Stimulated activated CD4-positive, alpha-beta T cell treated with anti-CD3 and anti-CD28 coated beads, Interleukin-2, amount 100 ng/mL, for 4 hours (primary cell): Measurements from ENCODE around the gene AGMO.
"Not testable (repeated sequence)": the region's sequence is repeated elsewhere in the genome, so short reads cannot be mapped to it uniquely, and the experiment has no call there.

Experiments used
- DNase-seq: peaks from one replicate; pipeline ENCODE4 v3.0.0-alpha.2; 2020; ENCODE audit warnings: low read depth

The AGMO gene

DNA sequence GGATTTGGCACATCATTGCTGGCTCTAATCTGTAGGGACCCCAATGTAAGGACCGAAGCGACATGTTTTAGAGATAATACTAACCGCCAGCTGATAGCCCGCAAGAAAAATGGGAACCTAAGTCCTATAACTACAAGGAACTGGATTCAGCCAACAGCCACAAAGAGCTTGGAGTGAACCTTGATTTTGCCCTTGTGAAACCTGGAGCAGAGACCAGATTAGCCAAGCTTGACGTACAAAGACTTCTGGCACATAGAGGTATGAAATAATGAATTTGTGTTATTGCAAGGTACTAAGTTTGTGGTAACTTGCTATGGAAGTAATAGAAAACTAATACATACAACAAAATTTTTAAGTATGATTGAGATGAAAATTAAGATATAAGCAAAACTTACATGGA lies 246.9 kb downstream of the AGMO start:
- no peak for DNase-seq

DNA sequence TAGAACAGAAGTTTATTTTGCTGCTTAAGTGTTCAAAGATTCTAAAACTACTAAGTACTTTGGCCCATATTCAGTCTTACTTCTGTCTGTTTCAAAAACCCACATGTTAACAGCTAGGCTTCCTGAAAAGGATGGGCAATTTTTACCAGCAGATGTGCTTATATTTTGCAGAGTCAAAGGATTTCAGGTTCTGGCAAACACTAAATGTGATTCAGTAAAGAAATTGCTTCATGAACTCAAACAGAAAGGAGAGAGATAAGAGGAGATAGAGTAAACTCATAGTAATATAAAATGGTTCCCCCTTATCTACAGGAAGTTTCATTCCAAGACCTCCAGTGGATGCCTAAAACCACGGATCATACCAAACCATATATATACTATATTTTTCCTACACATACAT lies 248.5 kb downstream of the AGMO start:
- DNase-seq, result no peak

DNA sequence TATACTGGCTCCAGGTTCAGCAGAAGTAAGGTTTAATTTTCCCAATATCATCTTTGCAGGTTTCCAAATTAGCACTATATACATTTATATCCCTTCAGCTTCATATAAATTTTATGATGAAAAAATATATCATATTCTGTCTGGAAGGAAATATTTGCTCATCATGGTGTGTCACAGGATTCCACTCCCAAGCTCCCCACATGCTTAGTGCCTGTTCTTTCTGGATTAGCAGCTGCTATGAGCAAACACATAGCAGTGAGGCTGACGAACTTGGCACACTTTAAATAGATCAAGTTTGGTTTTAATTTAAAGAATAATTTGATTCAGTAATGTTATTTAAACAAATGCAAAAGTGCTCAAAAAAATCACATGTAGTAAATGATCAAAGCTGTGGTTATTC lies 251.9 kb downstream of the AGMO start:
- no peak for DNase-seq

DNA sequence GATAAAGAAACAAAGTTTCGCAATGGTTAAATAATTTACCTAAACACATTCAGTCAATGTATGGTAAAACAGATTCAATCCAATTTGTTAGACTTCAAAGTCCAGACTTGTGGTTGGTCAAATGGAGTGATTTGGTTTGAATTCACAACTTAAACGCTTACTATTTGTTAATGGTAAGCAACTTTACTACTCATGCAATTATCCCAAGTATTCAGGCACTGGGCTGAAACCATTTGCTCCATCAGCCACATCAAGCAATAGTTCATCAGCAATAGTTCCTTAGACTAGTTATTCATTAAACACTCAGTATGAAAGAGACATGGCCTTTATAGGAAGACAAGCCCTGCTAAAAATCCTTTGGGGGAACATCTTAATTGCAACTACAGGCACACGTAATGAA lies 253.0 kb downstream of the AGMO start:
- DNase-seq, result no peak

DNA sequence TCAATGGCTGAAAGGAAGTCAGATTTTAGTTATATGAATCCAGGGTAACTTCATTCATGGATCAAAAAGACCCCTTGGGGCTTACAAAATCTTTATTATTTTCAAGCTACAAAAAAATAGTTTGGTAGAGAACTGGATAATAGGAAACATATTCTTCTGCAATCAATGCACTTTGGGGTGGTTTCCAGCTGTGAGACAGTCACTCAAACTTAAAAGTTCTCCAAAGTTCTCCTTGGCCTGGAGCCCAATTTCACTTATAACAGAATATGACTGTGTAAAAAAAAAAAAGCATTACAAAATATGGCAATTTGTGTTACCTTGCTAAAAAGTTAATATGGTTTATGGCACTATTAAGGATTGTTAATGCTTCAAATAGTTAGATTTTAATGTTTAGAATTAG lies 255.5 kb downstream of the AGMO start:
- DNase-seq, result no peak

DNA sequence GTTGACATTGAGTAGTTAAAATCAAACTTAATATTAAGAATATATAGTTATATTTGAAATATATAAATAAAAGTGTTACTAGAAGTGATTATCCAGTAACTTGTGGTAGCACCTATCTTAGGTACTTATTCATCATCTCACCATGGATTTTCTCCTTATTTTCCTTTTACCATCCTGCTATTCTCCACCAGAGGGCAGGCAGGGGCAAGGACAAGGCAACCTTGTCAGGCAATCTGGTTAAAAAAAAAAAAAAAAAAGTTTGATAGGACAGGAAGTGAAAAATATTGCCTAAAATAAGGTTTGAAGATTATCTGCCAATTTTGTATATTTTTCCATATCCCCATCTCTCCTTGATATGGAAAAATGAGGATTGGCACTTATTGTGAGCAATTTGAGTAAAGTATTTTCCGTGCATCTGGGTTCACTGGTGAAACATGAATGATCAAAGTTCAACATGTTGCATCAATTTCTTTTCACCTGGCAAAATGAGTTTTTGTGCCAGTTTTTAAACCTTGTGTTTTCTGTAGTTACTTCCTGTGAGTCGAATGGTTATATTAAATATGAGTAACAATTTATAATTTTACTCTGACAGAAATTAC lies 256.7 kb downstream of the AGMO start:
- DNase-seq, result no peak

DNA sequence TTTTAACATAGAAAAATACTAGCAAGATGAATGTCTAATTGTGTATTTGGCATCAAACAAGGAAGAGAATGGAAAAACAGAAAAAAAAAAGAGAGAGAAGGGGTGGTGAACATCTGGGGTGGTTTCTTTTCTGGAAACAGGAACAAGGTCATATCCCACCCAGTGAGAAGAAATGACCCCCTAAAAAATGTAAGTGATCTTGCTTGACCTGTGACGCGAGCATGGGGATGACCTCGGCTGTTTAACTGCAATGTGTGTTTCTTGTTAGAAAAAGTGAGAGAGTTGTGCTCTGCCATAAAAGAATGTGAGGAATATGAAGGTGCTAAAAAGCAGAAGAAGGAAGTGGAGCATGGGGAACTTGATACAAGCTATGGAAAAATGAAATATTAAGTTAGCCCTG lies 258.5 kb downstream of the AGMO start:
- no peak for DNase-seq

DNA sequence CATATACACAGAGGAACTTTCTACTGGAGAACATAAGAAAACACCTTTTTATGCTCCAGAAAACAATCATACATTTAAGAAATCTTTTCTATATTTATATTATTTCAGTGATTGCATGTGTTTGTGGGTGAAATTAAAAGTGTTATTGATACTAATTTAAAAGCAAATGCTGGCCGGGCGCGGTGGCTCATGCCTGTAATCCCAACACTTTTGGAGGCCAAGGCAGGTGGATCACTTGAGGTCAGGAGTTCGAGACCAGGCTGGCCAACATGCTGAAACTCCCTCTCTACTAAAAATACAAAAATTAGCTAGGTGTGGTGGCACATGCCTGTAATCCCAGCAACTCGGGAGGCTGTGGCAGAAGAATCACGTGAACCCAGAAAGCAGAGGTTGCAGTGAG lies 260.8 kb downstream of the AGMO start:
- not testable (repeated sequence) for DNase-seq

DNA sequence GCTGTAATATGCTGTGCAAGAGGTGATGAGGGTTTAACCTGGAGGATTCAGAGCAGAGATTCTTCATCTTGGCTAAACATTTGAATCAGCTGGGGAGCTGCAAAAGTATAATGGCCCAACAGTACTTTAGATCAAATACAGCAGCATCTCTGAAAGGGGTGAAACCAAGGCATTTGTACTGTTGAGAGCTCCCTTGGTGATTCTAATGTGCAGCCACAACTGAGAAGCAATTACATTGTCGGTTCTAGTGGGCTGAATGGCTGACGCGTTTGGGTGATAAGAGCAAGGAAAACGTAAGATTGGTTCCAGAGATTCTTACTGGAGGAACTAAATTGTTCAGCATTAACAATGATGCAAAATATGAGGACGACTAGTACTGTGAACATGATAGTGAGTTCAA lies 269.7 kb downstream of the AGMO start:
- DNase-seq, result no peak

DNA sequence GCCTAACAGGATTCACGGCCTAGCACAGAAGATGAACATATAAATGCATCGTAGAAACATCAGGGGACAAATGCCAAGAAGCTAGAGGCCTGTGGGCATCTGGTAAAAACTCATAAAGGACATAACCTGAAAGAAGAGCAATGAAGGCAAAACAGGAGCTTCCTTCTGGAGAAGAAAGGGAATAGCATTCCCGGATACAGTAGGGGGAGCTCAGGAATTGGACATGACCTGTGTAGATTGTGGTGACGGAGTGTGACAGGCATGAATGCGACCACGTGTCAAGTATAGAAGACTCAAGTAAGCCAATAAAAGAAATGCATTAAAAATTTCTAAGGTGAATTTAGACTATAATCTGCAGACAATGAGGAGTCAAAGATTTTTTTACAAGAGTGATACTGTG lies 270.1 kb downstream of the AGMO start:
- no peak for DNase-seq

DNA sequence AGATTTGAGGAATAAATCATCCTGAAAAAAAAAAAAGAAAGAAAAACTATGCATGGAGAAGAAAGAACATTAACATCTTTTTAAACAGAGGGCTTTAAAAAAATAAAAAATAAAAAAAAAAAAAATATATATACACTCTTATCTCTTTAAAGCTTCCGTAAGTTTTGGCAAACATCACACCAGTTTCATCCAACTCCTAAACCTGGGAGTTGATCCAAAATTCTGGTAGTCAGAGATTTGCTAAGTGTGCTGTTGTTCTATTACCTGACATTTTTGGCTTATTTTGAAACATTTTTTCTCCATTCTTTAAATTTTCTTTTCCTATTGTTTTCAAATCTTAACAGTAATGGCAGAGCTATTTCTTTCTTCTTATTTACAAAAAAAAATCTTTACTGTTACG lies 273.1 kb downstream of the AGMO start:
- no peak for DNase-seq

DNA sequence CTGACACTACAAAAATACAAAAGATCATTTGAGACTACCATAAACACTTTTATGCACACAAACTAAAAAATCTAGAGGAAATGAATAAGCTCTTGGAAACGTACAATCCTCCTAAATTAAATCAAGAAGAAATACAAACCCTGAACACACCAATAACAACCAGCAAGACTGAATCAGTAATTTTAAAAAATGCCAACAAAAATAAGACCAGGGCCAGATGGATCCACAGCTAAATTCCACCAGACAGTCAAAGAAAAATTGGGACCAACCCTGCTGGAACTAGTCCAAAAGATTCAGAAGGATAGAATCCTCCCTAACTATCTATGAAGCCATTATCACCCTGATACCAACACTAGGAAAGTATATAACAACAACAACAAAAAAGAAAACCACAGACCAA lies 277.4 kb downstream of the AGMO start:
- DNase-seq, result no peak

DNA sequence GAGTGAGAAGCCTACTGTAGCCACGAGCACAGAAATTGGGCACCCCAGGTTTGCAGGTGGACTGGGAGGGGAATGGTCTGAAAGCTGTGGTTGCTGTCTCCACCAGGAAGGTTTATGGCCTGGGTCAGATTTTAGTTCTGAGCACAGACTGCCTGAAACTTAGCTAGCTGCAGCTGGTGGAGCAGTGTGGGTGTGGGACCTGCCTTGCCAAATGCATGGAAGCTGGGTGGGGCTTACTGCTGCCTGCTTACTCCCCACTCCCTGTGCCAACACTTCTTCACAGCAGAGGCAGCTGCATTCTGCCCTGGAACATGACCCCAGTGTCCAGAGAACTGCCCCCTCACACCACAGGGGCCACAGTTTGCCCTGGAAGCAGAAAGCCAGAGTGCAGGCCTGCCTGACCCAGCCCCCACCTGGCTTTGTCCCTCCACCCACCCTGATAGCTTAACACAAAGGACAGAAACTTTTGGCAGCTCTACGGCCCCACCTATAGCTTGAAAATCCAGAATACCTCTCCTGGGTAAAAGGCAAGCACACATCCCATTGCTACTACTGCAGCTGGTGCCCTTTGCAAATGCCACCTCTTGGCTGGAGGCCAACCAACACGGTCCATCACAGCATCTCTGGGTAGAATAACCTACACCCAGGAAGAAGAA lies 281.6 kb downstream of the AGMO start:
- DNase-seq, result no peak

DNA sequence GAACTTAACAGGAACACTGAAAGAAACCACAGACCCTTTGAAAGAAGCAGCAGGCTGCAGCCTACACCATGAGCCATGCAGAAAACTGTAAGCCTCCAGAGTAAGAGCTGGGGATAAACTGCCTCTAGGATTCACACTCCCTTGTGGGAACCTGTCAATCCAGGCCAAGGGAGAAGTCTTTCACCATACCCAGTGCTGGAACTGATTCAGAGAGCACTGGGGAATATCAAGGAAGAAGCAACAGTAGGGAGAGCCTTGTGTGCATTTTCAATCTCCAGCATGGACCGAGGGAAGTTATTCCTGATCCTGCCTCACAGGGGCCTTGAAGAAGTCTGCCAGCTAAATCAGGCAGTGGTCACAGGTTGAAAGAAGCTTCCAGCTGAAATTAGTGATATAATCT lies 282.2 kb downstream of the AGMO start:
- no peak for DNase-seq

DNA sequence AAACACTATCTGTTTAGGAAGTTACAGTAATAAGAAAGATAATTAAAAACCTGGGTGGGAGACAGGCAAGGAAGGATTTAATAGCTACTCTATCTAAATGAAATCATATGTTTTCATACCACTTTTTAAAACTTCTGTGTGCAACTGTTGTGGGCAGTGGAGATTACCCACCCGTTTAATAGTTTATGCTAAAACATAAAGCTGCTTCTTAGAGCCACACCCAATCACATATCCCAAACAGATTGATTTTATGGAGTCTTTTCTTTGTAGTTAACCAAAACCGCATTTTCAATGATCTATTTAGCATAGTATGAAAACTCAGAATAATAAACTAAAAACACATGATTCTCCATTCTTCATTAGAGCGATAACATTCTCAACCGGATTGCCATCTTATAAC lies 304.1 kb downstream of the AGMO start:
- DNase-seq, result no peak

DNA sequence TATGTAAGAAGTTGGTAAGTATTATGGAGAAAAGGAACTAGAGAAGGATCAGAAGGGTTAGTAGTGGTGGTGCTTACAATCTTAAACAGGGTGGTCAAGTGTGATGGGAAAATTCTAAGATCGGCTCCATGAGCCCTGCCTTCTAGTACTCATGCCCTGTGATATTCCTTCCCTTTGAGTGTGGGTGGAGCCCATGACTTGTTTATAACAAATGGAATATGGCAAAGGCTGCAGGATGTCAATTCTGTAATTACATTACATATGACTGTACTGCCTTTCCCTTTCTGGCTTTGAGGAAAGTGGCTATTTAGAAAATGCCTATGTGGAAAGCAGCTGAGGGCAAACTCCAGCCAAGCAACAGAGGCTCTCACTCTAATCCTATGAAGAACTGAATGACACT lies 309.6 kb downstream of the AGMO start:
- no peak for DNase-seq

DNA sequence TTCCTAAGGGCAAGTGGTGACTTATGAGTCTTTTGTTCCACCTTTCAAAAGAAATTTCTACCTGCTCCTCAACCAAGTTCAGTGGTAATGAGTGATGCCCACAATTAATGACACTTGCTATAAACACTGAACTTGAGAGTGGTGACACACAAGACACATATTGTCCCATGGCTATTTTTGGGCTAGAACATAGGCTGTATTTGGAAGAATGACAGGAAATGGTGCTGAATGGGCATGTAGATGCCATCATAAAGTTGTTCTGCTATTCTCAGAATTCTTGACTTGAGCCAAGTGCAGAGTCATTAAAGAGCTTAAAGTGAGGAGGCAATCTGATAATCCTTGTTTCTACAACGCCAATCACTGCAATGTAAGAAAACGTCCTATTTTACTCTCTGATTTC lies 313.3 kb downstream of the AGMO start:
- DNase-seq, result no peak

DNA sequence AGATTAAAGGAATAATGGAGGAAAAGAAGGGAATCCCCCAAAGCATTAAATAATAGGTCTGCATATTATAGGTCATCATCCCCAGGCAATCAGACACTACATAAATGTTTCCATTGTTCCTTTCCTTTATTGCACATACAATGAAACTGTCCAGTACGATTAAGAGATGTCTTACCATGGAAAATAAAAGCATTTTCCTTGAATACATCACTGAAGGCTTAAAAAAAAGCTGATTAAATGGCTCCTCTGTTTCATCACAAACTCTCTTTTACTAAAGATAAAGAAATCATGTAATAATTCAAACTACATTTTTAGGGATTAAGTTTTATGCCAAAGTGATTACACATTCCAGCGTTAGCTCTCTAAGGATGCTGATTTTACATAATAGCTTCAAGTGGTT lies 316.0 kb downstream of the AGMO start:
- DNase-seq, result no peak

DNA sequence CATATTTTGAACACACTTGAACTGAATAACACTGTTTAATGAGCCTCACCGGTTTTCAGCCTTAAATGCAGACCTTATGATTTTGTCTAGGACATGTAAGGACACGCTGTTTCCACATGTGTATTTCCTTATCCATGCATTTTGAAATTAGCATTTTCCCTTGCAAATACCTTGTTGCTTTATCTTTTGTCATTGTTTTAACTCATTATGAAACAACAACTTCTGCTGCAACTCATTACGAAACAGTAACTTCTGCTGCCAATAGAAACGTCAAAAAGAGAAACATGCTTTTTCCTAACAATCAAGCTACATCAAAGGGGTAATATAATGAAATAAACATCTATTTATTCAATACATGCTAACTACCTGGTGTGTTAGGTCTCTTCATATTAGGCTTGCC lies 322.0 kb downstream of the AGMO start:
- no peak for DNase-seq

DNA sequence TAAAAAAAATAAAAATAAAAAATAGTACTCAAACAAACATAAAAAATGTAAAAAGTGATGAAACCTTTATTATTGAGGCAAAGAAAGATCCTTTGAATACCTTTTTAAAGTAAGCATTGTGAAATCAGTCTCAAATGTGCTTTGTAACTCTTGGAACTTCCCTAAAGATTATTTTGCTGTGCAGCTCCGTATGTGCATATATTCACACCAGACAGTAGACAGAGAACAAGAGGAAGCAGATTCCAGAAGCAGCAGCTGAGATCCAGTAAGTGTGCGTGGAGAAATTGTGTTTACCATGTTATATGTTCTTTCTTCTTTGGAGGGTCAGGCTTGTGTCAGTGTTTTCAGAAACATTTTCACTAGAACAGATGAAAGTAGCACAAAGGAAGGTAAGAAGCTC lies 324.9 kb downstream of the AGMO start:
- no peak for DNase-seq

DNA sequence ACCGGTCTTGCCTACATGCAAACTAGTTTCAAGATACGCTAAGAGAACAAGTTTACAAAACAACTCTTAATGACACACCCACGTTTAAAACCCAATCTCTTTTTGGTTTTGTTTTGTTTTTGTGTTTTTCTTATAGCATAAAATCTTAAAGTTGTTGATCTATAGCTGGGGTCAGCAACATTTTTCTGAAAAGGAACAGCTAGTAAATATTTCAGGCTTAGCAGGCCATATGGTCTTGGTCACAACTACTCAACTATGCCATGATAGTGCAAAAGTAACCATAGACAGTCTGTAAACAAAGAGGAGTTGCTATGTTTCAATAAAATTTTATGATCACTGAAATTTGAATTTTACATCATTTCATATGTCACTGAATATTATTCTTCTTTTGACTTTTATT lies 327.4 kb downstream of the AGMO start:
- DNase-seq, result no peak

DNA sequence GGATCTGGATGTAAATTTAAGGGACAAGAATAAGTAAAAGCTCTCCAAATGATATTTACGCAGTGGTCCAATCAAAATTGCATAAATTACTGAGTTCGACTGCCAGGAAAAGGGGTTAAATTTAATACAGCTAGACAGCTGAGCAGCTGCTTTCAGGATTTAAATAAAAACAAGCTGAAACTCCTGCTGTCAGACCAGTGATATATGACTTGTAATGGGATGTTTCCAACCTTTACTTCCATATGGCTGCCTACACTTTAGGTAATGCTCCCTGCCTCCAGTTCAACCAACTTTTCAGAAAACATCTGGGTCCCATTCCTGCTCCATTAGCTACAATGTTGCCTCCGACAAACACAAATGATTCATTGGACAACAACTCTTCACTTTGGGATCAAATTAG lies 333.0 kb downstream of the AGMO start:
- no peak for DNase-seq

DNA sequence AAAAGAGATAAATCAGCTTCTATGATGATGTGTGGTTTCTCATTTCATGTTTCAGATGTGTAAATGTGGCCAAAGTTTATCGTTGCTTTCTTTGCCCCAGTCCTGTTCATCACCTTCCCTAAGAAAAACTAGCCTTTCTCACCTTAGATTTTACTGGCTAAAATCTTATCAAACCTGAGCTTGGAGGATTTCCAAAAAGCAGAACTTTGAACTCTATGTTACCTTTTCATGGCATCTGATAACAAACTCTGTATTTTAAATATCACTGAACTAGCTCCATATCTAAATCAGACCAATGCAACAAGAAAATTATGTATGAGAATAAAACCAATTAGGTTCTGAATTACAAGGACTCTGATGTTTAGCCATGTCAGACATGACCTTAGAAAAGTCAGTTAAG lies 335.8 kb downstream of the AGMO start:
- DNase-seq, result no peak

DNA sequence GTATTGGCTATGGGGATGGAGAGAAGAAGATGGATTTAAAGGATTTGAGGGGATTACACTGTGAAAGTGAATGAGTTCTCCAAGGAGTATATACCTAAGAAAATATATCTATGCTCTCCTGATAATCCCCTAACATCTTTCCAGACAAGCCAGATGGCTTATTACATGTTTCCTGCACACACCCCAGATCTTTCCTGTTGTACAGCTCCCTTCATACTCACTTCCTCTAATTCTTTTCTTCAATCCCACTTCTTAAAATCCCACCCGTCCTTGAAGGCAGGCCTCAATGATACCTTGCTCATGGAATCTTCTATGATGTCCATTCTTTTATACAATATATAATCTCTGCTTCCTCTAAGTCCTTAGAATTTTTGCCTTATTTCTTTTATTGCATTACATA lies 342.1 kb downstream of the AGMO start:
- no peak for DNase-seq

DNA sequence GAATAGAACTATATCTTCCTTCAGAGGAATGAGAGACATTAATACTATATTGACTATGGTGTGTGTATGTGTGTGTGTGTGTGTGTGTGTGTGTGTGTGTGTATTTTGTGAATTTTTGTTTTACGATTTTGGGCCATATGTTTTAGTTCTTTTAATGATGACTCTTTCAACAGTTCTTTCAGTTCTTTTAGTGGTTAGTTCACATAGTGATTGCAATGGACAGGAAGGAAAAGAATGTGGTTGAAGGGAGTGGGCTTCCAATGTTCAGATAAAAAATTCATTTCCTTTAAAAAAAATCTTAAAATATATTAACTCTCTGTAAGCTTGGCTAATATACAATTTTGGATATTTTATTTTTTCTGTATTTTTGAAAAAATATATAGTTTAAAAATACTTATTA lies 343.6 kb downstream of the AGMO start:
- DNase-seq, result no peak
